Fibroblast of lung (primary cell): Measurements from ENCODE around the gene ABCA13.

ENCODE experiments used
- CTCF ChIP-seq, 2 donors: IDR thresholded peaks in 1 of 2; conservative IDR thresholded peaks in 1 of 2; 1 replicate in 1 of 2; 2 replicates in 1 of 2; pipeline ENCODE4 v1.5.1; 2011 to 2012; ENCODE audit warnings: low read length in 2 of 2, control low read depth in 1 of 2, inconsistent platforms in 1 of 2, low read depth in 1 of 2, mild to moderate bottlenecking in 1 of 2
- EZH2 ChIP-seq: IDR thresholded peaks from 2 replicates; pipeline ENCODE4 v1.5.1; 2012; ENCODE audit warnings: low read length, control low read depth, mild to moderate bottlenecking; ENCODE audit errors: missing control alignments

GRCh38 chr7:48511080-48511479 is 339.8 kb downstream of the ABCA13 start:
- TF ChIP-seq CTCF (conservative IDR thresholded peaks at IDR 0.05 in 1 of 2, IDR thresholded peaks at IDR 0.05 in 1 of 2; ENCODE audit: low read depth in 1 of 2, low read length in 2 of 2) (no peak), EZH2 (no peak)
